Caco-2 (cell line): ENCODE results near the gene IL4I1. TPM values are rescaled to one million over a fixed set of nuclear protein-coding genes. Genes with fewer than 3 reads are reported as not detected.
A peak's percentile ranks its signal among the peaks of the same experiment; 100 is the strongest.

Experiments
- BruUV-seq: library from RNA; stranded (reverse); fragments of 400-500 nt; replicated peaks from 2 replicates; lab custom pipeline; 2021; lab: Mats Ljungman, UMichigan
- CTCF ChIA-PET: fragments of 300-600 bp; sonication (Branson Sonifier 250); formaldehyde crosslinking; loops from one replicate; lab custom pipeline; 2022; ENCODE audit warnings: antibody characterized with exemption; lab: Charles Lee
- POLR2A ChIA-PET: fragments of 300-600 bp; sonication (Branson Sonifier 250); formaldehyde crosslinking; loops from one replicate; lab custom pipeline; 2022; ENCODE audit warnings: antibody characterized with exemption; lab: Charles Lee
- DNase-seq, 2 experiments: peaks; one replicate each; pipeline versions ENCODE4 v3.0.0 to v3.0.0-alpha.2; 2020 to 2022
- H3K27me3 ChIP-seq: replicated peaks from 2 replicates; pipeline ENCODE4 v1.6.0; 2011; ENCODE audit warnings: low read length; ENCODE audit not compliant: control insufficient read depth, insufficient read depth
- H3K36me3 ChIP-seq: 2 replicates; pipeline ENCODE4 v1.5.1; 2011; ENCODE audit warnings: low read length; ENCODE audit not compliant: control insufficient read depth, insufficient read depth
- H3K4me1 ChIP-seq: fragments of 250-450 bp; sonication (Bioruptor Pico); 2 replicates; pipeline ENCODE4 v1.5.1; 2020; ENCODE audit warnings: mild to moderate bottlenecking
- H3K4me3 ChIP-seq: 2 replicates; pipeline ENCODE4 v1.5.1; 2011; ENCODE audit warnings: low read depth, mild to moderate bottlenecking, control low read depth, low read length
- H3K9me3 ChIP-seq: fragments of 250-450 bp; sonication (Bioruptor Pico); 2 replicates; pipeline ENCODE4 v1.5.1; 2020; ENCODE audit warnings: mild to moderate bottlenecking, moderate library complexity
- H3K27ac Mint-ChIP-seq: one replicate; pipeline ENCODE4 v1.8.0; 2022; ENCODE audit warnings: mixed read lengths; ENCODE audit not compliant: unreplicated experiment
- H3K27me3 Mint-ChIP-seq: one replicate; pipeline ENCODE4 v1.8.0; 2022; ENCODE audit warnings: mixed read lengths; ENCODE audit not compliant: insufficient read depth, unreplicated experiment
- H3K36me3 Mint-ChIP-seq: one replicate; pipeline ENCODE4 v1.8.0; 2022; ENCODE audit warnings: mild to moderate bottlenecking, mixed read lengths; ENCODE audit not compliant: insufficient read depth, unreplicated experiment
- H3K4me1 Mint-ChIP-seq: one replicate; pipeline ENCODE4 v1.8.0; 2022; ENCODE audit warnings: low read depth, mixed read lengths; ENCODE audit not compliant: unreplicated experiment
- H3K4me3 Mint-ChIP-seq: one replicate; pipeline ENCODE4 v1.8.0; 2022; ENCODE audit warnings: mild to moderate bottlenecking, moderate library complexity, mixed read lengths; ENCODE audit not compliant: unreplicated experiment
- H3K9me3 Mint-ChIP-seq: one replicate; pipeline ENCODE4 v1.8.0; 2022; ENCODE audit warnings: mixed read lengths; ENCODE audit not compliant: unreplicated experiment
- CTCF ChIP-seq, 2 experiments: fragments of 200-600 bp in 1 of 2; IDR thresholded peaks; 1 replicate in 1 of 2; 2 replicates in 1 of 2; pipeline versions ENCODE4 v1.5.1 to v1.8.0; 2011 to 2022; ENCODE audit warnings: antibody characterized with exemption in 1 of 2, control low read depth in 1 of 2, inconsistent platforms in 1 of 2, low read depth in 1 of 2, low read length in 1 of 2, mild to moderate bottlenecking in 1 of 2, moderate library complexity in 1 of 2; ENCODE audit not compliant: insufficient read depth in 1 of 2, severe bottlenecking in 1 of 2, unreplicated experiment in 1 of 2
- intact Hi-C: fragments of 100-400 bp; cut with micrococcal nuclease; formaldehyde crosslinking; loops from one replicate; pipeline ENCODE4 v1.10.0; 2022; ENCODE audit not compliant: unreplicated experiment
- total RNA-seq: library from RNA; stranded (reverse); gene quantifications from 2 replicates; pipeline ENCODE4 v1.2.3, GENCODE V29; 2022

The IL4I1 gene
- total RNA-seq, 1 experiment from 2014 or later: 0.61 TPM

GRCh38 chr19:49881186-49881585 lies 15.5 kb downstream of the IL4I1 start:
- Histone ChIP-seq H3K27me3 (no peaks in the 10 kb centered on the region), H3K4me1 (peaks cover 9% of the 10 kb centered on the region; the same call in 1 of the 2 replicates), H3K36me3 (peaks cover 13% of the 10 kb centered on the region), H3K4me3 (no peak overlapping the region), H3K9me3 (0 out of 2 replicates have a peak, but pooled peaks cover 4% of the 10 kb centered on the region)
- no peak for TF ChIP-seq CTCF (IDR thresholded peaks at IDR 0.05; ENCODE audit: insufficient read depth in 1 of 2, low read depth in 1 of 2, low read length in 1 of 2, severe bottlenecking in 1 of 2, unreplicated experiment in 1 of 2)
- H3K27ac Mint-ChIP-seq: no peak overlapping the region
- ChIA-PET POLR2A (no interaction called here), CTCF (no interaction called here)
- no peaks in the 10 kb centered on the region for H3K4me1 Mint-ChIP-seq
- H3K27me3 Mint-ChIP-seq: no peaks in the 10 kb centered on the region
- BruUV-seq: no TSS peak
- DNase-seq: no peak
- intact Hi-C loops: no loop called here
- no peaks in the 10 kb centered on the region for H3K9me3 Mint-ChIP-seq
- no peak overlapping the region for H3K4me3 Mint-ChIP-seq
- peaks cover 17% of the 10 kb centered on the region for H3K36me3 Mint-ChIP-seq

GRCh38 chr19:49880162-49880869 lies 16.4 kb downstream of the IL4I1 start:
- no peak overlapping the region for H3K27ac Mint-ChIP-seq
- H3K27me3 ChIP-seq: no peaks in the 10 kb centered on the region
- peaks cover 11% of the 10 kb centered on the region for H3K36me3 Mint-ChIP-seq
- ChIA-PET POLR2A (no interaction called here), CTCF (no interaction called here)
- no peak for TF ChIP-seq CTCF (IDR thresholded peaks at IDR 0.05; ENCODE audit: insufficient read depth in 1 of 2, low read depth in 1 of 2, low read length in 1 of 2, severe bottlenecking in 1 of 2, unreplicated experiment in 1 of 2)
- intact Hi-C loops: no loop called here
- peaks cover 9% of the 10 kb centered on the region; the same call in 1 of the 2 replicates for H3K4me1 ChIP-seq
- H3K9me3 Mint-ChIP-seq: no peaks in the 10 kb centered on the region
- H3K4me3 Mint-ChIP-seq: no peak overlapping the region
- 0 out of 2 replicates have a peak, but pooled peaks cover 4% of the 10 kb centered on the region for H3K9me3 ChIP-seq
- no peaks in the 10 kb centered on the region for H3K4me1 Mint-ChIP-seq
- BruUV-seq: no TSS peak
- DNase-seq: peak in 1 of 2 experiments; percentile 35
- H3K27me3 Mint-ChIP-seq: no peaks in the 10 kb centered on the region
- H3K4me3 ChIP-seq: no peak overlapping the region
- H3K36me3 ChIP-seq: peaks cover 13% of the 10 kb centered on the region

GRCh38 chr19:49879243-49879963 lies 17.3 kb downstream of the IL4I1 start:
- CTCF ChIA-PET: no interaction called here
- peaks cover 13% of the 10 kb centered on the region for H3K36me3 ChIP-seq
- H3K36me3 Mint-ChIP-seq: peaks cover 4% of the 10 kb centered on the region
- intact Hi-C loops: loop anchor here (10.0 kb wide), 1 partner anchor 435 kb away; no protein-coding TSS in a partner anchor
- H3K4me1 ChIP-seq: peaks cover 9% of the 10 kb centered on the region; the same call in 1 of the 2 replicates
- no peak for TF ChIP-seq CTCF (IDR thresholded peaks at IDR 0.05; ENCODE audit: insufficient read depth in 1 of 2, low read depth in 1 of 2, low read length in 1 of 2, severe bottlenecking in 1 of 2, unreplicated experiment in 1 of 2)
- H3K4me3 Mint-ChIP-seq: no peak overlapping the region
- no peak overlapping the region for H3K27ac Mint-ChIP-seq
- H3K9me3 ChIP-seq: 0 out of 2 replicates have a peak, but pooled peaks cover 4% of the 10 kb centered on the region
- POLR2A ChIA-PET: interaction anchor here (0.7 to 1.2 kb wide), 2 partner anchors 11 kb away, joined by 3 to 4 read pairs; no protein-coding TSS in a partner anchor
- no peaks in the 10 kb centered on the region for H3K9me3 Mint-ChIP-seq
- BruUV-seq: no TSS peak
- no peaks in the 10 kb centered on the region for H3K27me3 Mint-ChIP-seq
- no peaks in the 10 kb centered on the region for H3K4me1 Mint-ChIP-seq
- no peak overlapping the region for H3K4me3 ChIP-seq
- no peaks in the 10 kb centered on the region for H3K27me3 ChIP-seq
- no peak for DNase-seq
